Cardiac septum (tissue), 1 donor: ENCODE measurements around the gene GFY. TPM values are rescaled to one million over a fixed set of nuclear protein-coding genes. Genes with fewer than 3 reads are reported as not detected.

Experiments
- DNase-seq: peaks from one replicate; pipeline ENCODE4 v3.0.0-alpha.2; 2020; ENCODE audit warnings: low spot score
- intact Hi-C: fragments of 100-400 bp; cut with DNase I; formaldehyde crosslinking; loops from one replicate; pipeline ENCODE4 v1.14.0; 2022
- total RNA-seq: library from RNA; stranded (reverse); fragmentation: NEBNext Ultra II Directional; extraction: Animal tissue kit (Norgen Biotek cat#: 25700); gene quantifications from one replicate; pipeline ENCODE4 v1.2.1, GENCODE V29; 2021
- donor health status: DM: no; HTN: no; CAD: no.

GFY gene
- total RNA-seq, 1 donor from 2014 or later, result not detected

DNA sequence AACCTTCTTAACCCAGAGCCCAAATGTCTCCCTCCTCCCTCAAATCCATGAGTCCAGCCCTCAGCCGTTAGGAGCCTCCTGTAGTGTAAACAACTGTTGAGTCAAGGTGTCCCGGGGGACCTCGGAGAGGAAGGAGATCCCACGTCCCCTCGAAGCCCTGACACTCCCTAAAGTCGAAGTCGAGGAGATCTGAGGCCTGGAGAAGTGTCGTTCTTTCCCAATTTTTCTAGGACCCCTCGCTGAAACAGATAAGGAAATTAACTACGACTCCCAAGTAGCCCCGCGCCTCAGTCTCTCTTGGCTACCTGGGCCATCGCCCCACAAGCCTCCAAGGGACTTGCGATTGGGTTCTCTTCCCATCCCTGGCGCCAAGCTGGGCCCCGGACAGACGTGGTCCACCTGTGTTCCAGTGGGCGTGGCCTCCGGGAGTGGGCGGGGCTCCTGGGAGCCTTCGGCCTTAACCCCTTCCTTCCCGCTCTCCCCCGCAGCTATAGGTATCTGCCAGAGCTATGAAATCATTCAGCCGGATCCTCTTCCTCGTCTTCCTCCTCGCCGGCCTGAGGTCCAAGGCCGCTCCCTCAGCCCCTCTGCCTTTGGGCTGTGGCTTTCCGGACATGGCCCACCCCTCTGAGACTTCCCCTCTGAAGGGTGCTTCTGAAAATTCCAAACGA lies 869 bp downstream of the GFY start:
- intact Hi-C loops, result no loop called here
- DNase-seq, result no peak

DNA sequence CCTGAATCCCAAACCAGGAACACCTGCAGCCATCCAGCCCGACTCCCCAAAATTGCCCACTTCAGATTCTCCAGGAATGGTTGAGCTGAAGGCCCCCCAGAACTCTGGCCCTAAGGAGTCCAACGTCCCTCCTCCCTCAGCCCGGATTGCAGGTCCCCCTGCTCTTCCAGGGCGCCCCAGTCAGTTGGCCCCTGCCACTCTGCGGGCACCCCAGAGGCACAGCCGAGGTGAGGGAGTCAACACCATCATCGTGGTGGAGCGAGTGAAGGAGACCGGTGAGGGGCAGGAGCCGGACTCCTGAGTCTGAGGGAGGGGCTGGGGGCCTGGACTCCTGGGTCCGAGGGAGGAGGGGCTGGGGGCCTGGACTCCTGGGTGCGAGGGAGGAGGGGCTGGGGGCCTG lies 2.2 kb downstream of the GFY start:
- intact Hi-C loops, result no loop called here
- DNase-seq, result no peak

DNA sequence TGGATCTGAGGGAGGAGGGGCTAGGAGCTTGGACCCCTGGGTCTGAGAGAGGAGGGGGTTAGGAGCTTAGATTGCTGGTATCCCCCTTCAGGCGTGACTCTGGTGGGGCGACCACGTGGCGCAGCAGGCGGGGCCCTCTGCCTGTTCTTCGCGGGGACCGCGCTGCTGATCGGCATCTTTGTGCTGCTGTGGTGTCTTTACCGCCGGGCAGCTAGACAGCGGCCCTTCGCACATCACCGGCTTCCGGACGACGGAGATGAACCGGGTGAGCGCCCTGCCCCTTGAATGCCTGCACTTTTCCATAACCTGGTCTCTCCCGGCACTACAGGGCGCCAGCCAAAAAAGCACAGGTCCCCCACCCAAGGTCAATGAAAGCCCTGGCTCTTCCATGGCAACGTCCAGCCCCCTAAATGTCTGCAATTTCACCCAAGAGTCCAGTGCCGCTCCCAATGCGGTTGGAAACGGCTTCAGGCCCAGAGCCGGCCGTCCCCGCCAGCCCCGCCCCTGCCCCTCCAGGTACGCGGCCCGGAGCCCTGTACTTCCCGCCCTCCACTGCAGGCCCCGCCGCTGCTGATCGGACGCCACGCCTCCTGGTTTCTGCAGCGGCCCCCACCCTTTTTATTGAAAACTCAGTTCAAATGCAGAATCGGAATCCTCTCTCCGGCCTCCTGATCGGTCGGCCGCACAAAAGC lies 2.8 kb downstream of the GFY start:
- intact Hi-C loops, result no loop called here
- DNase-seq, result no peak

DNA sequence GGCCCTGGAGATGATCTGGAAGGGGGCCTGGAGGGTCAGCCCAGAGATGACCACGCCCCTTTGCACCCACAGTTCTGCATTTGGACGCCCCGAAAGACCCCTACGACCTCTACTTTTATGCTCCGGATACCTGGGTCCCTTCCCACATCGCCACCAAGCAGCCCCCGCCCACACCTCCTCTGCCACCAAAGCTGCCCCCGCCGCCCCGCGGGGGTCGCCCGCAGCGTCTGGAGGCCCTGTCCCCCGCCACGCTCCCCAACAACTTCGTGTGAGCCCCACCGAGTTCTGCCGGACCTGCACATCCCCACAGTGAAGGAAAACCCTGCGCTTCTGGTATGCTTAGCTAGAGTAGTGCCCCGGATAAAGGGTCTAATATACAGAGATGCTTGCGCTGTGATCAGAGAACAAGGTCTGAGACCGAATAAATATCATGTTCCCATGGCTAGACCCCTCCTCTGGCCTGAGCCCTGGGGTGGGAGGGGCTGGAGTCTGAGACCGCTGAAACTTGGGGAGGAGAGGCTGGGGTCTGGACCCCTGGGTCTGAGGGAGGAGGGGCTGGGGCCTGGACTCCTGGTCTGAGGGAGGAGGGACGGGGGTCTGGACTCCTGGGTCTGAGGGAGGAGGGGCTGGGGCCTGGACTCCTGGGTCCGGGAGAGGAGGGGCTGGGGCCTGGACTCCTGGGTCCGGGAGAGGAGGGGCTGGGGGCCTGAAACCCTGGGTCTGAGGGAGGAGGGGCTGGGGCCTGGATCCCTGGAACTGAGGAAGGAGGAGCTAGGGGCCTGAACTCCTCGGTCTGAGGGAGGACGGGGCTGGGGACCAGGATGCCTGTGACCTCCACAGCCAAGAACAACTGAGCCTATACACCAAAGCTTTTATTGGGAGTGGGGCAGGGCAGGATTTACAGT lies 3.6 kb downstream of the GFY start:
- no peak for DNase-seq
- intact Hi-C loops, result no loop called here

DNA sequence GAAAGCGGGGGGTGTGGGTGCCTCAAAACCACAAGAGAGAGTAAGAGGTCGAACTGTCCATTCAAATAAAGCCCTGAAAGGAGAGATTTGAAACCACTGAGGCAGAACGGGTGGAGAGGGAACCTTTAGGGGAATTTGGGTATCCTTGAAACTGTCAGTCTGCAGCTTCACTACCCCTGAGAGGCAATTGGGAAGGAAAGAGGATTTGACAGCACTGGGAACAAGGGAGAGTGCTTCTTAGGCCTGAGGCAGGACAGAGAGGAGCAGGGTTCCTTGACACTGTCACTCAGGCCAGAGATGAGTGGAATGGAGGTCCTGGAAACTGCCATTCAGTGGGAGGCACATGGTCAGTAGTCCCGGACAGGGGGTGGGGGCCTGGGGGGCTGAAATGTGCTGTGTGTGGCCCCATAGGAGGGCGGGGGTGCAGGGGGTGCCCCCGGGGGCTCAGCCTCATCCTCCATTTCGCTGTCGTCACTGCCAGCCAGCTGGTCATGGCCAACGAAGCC lies 5.0 kb downstream of the GFY start:
- intact Hi-C loops, result no loop called here
- DNase-seq, result no peak

DNA sequence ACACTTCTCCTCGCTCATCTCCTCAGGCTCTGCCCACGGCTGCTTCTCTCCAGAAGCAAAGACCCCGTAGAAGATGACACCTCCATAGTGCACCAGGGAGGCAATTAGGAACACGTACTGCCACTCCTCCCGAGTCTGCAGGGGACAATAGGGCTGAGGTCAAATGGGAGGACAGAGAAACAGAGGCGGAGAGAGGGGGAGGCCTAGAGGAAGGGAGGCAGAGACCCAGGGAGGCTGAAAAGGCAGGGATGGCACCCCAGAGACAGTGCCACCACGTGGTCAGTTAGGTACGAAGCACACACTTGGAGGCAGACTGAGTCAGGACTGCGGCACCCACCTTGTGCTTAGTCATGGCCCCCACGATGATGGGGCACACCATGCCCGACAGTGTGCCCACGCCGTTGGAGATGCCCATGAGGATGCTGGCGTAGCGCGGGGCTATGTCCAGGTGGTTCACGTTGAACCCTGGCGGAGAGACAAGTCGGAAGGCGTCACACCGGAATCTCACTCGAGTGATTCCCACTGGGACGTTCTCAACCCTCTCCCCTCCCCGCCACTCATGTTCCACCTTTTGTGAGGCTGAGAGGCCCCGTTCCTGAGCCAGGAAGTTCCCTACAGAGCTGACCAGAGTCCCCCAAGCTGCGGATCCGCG lies 5.6 kb downstream of the GFY start:
- intact Hi-C loops, result no loop called here
- DNase-seq, result no peak

DNA sequence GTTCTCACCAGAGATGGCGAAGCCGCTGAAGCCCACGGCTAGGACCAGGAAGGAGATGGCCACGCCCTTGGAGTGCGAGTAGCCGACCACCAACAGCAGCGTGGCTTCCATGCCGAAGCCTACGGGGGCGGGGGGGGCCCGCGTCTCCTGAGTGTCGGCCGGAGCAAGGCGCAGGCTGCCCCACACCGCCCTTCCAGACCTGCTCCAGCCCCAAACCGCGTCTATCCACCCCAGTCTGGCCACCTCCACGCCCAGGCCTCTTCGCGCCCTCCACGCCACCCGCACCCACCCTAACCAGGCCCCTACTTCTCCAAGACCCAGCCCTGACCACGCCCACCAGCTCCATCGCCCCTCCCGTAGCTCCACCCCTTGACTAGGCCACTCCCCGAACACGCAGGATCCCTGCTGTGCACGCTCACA lies 6.2 kb downstream of the GFY start:
- intact Hi-C loops, result no loop called here

DNA sequence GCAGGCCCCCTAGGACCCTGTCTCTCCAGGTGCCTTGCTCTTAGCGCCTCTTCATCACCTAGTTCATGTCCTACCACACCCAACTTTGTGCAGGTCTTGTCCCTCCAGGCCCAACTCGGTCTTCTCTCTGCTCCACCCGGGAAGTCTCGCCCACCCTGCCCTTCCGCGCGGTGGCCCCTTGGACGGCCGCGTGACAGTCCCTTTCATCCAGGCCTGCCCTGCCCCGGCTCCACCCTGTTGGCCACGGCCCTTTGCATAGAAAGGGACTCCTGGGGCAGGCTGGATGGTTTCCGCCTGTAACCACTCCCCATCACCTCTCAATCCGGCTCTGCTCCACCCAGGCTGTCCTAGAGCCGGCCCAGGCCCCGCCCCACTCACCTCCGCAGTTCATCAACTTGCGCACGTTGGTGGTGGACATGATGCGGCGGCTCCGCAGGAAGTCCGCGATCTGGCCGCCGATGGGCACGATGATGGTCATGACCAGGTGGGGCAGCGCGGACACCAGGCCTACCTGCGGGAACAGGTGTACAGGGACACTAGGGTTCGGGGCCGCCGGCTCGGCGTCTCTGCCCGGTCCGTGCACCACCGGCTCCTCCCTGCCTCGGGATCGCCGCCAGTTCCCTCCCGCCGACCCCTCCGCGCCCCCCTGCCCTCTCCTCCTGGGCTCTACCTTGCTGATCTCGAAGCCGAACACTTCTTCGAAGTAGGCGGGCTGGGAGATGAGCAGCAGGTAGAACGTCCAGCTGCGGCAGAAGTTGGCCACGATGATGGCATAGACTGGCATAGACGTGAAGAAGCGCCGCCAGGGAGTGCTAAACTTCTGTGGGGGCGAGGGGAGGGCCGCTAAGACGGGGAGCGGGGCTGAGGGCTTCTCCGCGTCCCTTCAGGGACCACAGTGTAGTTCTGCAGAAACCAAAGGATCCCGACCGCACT lies 7.2 kb downstream of the GFY start:
- no peak for DNase-seq
- intact Hi-C loops, result no loop called here

More for the DNA sequence above, 6.2 kb downstream of the GFY start:
- no peak for DNase-seq

DNA sequence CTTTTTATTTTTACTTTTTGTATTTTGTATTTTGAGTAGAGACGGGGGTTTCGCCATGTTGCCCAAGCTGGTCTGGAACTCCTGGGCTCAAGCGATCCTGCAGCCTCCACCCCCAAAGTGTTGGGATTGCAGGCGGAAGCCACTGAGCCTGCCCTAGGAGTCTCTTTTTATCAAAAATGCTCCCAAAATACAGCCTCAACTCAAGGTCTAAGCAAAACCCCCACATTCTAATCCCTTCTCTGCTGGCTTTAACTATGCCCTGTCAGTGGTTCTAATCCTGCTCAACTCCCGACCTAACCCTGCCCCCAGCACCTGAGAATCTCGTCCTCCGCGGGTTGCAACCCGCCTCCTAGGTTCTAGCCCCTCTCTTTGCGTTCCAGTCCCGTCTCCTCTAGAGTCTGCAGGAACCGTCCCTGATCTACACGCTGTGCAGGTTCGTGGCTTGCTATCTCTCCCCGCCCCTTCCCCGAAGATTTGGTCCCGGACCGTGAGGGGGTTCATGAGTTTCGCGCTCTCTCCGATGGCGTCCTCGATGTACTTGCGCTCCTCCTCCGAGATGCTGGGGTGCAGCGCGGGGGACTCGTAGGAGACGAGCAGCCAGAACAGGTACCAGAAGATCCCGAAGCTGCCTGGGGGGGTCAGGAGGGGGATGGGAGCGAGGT lies 8.2 kb downstream of the GFY start:
- intact Hi-C loops, result no loop called here
- DNase-seq, result no peak

DNA sequence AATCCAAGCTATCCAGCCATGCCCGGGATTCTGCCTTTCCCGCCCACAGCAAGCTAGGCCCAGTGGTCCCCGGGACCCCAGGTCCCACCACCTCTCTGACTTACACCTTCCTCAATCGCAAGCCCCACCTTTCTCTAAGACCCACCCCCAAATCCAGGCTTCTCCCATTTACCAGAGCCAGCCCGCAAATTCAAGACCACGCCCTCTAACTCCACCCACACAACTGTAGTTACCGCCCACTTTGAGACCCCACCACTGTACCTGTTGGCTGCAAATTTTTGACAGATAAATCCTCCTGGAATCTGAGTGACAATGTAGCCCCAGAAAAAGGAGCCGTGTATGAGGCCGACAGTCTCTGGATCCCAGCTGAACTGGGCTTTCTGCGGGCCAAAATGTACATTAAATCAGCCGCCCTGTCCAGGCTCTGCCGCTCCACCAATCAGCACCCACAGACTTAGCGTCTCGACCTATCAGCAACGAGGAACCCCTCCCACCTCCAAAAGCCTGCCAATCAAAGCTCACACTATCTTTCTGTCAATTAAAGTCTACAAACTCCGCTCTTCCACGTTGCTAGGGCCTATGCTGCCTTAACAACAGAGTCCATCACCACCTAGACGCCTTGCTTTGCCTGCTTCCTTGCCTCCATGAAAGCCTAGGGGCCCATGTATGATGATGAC lies 9.9 kb downstream of the GFY start:
- intact Hi-C loops, result no loop called here
- DNase-seq, result no peak

DNA sequence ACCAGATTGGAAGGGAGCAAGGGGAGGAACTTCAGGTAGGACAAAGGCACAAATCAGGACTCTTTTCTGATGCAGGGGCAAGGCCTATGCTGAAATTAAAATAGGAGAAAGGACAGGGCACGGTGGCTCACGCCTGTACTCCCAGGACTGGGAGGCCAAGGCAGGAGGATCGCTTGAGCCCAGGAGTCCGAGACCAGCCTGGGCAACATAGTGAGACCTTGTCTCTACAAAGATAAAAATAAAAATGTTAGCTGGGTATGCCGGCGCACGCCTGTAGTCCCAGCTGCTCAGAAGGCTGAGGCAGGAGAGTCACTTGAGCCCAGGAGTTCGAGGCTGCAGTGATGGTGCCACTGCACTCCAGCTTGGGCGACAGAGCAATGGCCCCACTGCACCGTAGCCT lies 10.5 kb downstream of the GFY start:
- no peak for DNase-seq
- intact Hi-C loops, result no loop called here

DNA sequence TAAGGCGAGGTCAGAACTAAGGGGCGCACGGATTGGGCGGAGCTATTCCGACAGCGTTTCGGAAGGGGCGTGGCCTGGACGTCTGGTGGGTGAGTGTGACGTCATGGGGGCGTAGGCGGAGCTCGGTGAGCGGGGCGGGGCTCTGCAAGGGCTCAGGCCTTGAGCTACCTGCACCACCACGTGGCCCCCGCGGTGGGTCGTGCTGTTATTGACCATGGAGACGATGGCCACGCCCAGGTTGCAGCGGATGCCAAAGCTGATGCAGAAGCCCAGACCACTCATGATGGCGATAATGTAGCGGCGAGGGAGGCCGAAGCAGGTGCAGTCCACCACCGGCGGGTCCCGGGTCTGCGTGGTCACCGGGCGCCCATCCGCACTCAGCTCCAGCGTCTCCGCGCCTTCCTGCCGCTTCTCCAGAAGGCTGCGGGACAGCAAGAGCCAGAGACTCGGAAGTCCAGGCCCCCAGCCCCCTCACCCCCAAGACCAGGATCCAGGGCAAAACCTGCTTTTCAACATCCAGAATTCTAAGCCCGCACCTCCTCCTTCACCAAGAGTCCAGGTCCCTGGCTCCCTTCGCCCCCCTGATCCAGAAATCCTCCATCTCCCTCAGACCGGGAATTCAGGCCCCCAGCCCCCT lies 11.3 kb downstream of the GFY start:
- intact Hi-C loops, result no loop called here
- no peak for DNase-seq

DNA sequence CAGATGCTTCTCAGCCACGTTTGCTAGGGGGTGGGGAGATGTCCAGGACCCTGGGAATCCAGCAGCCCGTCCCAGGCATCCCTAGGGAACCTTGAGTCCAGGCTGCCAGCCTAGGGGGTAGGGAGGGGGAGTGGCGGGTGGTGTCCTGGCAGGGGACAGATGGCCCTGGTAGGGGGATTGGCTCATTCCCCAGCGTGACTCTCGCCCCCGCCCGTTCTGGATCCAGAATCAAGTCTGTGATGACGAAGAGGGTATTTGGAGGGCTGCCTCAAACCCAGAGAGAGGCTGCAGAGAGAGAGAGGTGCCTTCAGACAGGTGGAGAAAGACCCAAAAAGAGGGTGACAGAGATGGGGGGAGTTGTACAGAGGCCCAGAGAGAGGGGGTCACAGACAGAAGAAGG lies 12.0 kb downstream of the GFY start:
- intact Hi-C loops, result no loop called here
- no peak for DNase-seq

DNA sequence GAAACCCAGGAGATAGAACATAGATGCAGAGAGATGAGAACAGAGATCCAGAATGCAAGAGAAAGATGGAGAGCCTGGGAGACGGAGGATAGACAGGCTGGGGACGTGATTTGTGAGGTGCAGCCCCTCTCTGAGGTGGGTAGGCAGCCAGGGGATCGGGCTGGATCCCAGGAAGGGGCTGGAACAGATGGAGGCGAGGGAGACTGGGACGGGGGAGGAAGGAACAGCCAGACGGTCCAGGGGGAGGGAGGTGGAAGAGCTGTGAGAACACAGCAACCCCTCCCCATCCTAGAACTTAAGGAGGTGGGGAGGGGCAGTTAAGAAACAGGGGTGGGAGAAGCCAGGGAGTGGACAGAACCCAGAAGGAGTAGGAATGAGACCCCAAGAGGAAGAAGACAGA lies 13.1 kb downstream of the GFY start:
- intact Hi-C loops, result no loop called here
- no peak for DNase-seq

DNA sequence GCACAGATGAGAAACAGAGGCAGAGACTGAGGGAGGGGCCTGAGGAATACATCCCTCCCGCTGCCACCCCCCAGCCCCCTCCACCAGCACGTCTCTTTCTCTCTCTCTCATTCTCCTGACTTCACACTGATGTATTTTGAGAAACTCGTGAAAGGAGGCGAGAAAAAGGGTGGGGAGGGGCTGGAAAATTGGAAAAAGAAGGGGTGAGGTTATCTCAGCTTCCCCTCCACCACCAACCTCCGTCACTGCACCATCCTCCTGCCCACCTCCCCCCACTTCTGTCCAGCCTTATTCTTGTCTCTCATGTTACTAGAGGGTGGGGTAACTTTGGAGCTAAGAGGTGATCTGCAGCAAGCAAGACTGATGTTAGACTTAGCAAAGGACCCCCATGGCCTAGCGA lies 14.6 kb downstream of the GFY start:
- intact Hi-C loops, result no loop called here
- no peak for DNase-seq

DNA sequence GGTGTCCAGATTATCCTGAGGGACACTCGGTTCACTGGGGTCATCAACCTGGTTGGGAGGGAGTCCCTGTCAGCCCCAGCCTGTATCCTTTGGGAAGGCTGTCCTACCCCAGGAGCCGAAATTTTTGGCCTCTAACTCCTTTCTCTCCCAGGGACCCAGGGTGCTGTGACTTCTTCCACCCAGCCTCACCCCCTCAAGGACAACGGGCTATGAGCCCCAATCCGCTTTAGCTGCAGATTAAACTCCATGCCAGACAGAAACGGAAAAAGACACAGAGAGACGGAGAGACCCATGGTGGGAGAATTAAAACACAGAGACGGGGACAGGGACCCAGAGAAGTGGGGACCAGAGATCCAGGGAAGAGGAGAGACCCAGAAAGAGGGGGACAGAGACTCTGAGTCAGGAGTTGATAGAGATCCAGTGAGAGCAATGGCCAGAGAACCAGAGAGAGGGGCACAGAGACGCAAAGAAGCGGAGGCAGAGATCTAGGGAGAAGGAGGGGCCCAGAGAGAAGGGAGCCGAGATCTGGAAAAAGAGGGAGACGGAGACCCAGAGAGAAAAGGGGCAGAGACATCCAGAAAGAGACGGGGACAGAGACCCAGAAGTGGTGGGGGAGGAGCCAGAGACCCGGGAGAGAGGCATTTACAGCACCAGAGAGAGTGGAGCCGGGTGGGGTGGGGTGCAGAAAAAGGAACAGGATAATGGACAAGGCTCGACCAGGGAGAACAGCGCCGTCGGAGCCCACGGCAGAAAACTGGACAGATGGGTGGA lies 15.4 kb downstream of the GFY start:
- intact Hi-C loops, result no loop called here
- no peak for DNase-seq
